Type B pancreatic cell (in vitro differentiated cells): ENCODE results near the gene LBH. TPM values are rescaled to one million over a fixed set of nuclear protein-coding genes. Genes with fewer than 3 reads are reported as not detected.

ENCODE experiments used
- DNase-seq: peaks from one replicate; pipeline ENCODE4 v3.0.0; 2021; ENCODE audit warnings: mixed read lengths; ENCODE audit not compliant: unreplicated experiment; ENCODE audit errors: extremely low spot score
- H3K27ac Mint-ChIP-seq: 2 replicates; pipeline ENCODE4 v1.8.0; 2021; ENCODE audit warnings: mild to moderate bottlenecking, mixed read lengths
- H3K27me3 Mint-ChIP-seq: 2 replicates; pipeline ENCODE4 v1.8.0; 2021; ENCODE audit warnings: mixed read lengths
- H3K36me3 Mint-ChIP-seq: 2 replicates; pipeline ENCODE4 v1.8.0; 2021; ENCODE audit warnings: mixed read lengths
- H3K4me1 Mint-ChIP-seq: one replicate; pipeline ENCODE4 v1.8.0; 2021; ENCODE audit warnings: mixed read lengths; ENCODE audit not compliant: unreplicated experiment
- H3K4me3 Mint-ChIP-seq: 2 replicates; pipeline ENCODE4 v1.8.0; 2021; ENCODE audit warnings: mild to moderate bottlenecking, mixed read lengths
- H3K9me3 Mint-ChIP-seq: 2 replicates; pipeline ENCODE4 v1.8.0; 2021; ENCODE audit warnings: mixed read lengths
- total RNA-seq: library from RNA; stranded (reverse); gene quantifications from 2 replicates; pipeline ENCODE4 v1.2.1, GENCODE V29; 2021; ENCODE audit warnings: low replicate concordance
- TF ChIP-seq, protein P1 (sequence below): fragments of 200-600 bp; sonication (generic); conservative IDR thresholded peaks from 2 replicates; pipeline ENCODE4 v1.5.0; 2021; ENCODE audit warnings: antibody characterized with exemption, mild to moderate bottlenecking

Gene LBH
- total RNA-seq, 1 donor from 2014 or later = 78.5 TPM

DNA sequence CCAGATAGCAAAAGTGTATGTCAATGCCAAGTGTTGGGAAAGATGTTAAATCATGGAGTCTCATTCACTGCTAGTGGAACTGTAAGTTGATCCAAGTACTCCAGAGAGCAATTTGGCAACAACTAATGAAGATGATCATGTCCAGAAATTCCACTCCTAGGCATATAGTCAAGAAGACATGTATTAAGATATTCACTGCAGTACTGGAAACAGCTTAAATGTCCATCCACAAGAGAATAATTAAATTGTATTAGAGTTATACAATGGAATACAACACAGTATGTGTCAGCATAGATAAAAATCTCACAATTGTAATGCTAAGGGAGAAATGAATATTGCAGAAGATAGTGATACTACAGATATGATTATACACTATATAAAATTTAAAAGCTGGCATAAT lies 15.2 kb upstream of the LBH start:
- Mint-ChIP-seq H3K27me3 (peaks cover 1% of the 10 kb centered on the region), H3K4me3 (no peak overlapping the region), H3K4me1 (peaks cover 28% of the 10 kb centered on the region), H3K9me3 (no peaks in the 10 kb centered on the region), H3K27ac (no peak overlapping the region), H3K36me3 (no peaks in the 10 kb centered on the region)
- TF ChIP-seq, protein P1, sequence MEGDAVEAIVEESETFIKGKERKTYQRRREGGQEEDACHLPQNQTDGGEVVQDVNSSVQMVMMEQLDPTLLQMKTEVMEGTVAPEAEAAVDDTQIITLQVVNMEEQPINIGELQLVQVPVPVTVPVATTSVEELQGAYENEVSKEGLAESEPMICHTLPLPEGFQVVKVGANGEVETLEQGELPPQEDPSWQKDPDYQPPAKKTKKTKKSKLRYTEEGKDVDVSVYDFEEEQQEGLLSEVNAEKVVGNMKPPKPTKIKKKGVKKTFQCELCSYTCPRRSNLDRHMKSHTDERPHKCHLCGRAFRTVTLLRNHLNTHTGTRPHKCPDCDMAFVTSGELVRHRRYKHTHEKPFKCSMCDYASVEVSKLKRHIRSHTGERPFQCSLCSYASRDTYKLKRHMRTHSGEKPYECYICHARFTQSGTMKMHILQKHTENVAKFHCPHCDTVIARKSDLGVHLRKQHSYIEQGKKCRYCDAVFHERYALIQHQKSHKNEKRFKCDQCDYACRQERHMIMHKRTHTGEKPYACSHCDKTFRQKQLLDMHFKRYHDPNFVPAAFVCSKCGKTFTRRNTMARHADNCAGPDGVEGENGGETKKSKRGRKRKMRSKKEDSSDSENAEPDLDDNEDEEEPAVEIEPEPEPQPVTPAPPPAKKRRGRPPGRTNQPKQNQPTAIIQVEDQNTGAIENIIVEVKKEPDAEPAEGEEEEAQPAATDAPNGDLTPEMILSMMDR = no peak
- DNase-seq = no peak

DNA sequence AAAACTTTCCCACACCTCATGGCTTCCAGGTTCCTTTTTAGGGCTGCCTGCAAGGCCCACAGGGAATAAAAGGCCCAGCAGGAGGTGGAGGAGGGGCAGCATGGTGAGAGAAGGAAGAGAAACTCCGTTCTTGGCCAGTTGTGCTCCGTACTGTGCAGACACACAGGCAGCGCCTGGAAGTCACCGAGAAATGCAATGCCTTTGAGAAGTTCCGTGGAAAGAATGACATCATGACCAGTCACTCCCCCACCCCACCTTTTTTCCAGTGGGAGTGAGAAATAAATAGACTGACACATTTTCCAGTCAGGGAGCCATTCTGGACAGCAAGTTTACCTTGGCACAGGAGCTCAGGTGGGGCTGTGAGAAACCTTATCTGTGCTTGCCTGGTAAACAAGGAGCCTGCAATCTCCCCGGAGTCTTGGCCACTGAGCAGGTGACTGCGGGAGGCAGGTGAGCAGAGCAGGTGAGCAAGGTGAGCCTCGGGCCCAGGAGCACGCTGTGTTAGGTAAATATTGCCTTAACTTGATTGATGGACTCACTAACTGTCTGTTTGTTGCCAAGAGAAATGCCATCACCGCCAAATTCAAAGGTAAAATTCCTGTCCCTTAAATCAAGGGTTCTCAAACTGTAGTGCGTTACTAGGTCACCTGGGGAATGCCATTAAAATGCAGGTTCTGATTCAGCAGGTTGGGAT lies 13.5 kb upstream of the LBH start:
- H3K9me3 Mint-ChIP-seq = no peaks in the 10 kb centered on the region
- H3K4me3 Mint-ChIP-seq = peak overlapping the region; percentile 53
- TF ChIP-seq, protein P1 = no peak
- peaks cover 4% of the 10 kb centered on the region for H3K27me3 Mint-ChIP-seq
- H3K4me1 Mint-ChIP-seq = peaks cover 28% of the 10 kb centered on the region
- no peak for DNase-seq
- peak overlapping the region; percentile 74 for H3K27ac Mint-ChIP-seq
- H3K36me3 Mint-ChIP-seq = no peaks in the 10 kb centered on the region

DNA sequence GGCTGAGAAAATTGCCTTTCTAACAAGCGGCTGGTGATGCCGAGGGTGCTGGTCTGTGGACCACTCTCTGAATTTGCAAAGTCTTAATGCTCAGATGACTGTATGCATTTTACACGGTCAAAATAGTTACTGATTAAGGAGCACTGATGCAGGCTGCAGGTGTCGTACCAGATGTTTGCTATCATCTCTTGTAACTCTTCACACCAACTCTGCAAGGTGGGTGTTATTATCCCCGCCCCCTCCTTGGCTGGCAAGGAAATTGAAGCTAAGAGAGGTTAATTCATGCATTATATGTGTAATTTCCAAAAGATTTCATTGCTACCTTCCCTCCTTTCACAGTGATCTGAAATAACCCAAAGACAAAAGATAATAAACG lies 13.0 kb upstream of the LBH start:
- Mint-ChIP-seq H3K27me3 (peaks cover 4% of the 10 kb centered on the region), H3K4me3 (peak overlapping the region; percentile 53), H3K4me1 (peaks cover 29% of the 10 kb centered on the region), H3K36me3 (no peaks in the 10 kb centered on the region), H3K27ac (peak overlapping the region; percentile 74), H3K9me3 (no peaks in the 10 kb centered on the region)
- DNase-seq = no peak
- TF ChIP-seq, protein P1 = no peak

DNA sequence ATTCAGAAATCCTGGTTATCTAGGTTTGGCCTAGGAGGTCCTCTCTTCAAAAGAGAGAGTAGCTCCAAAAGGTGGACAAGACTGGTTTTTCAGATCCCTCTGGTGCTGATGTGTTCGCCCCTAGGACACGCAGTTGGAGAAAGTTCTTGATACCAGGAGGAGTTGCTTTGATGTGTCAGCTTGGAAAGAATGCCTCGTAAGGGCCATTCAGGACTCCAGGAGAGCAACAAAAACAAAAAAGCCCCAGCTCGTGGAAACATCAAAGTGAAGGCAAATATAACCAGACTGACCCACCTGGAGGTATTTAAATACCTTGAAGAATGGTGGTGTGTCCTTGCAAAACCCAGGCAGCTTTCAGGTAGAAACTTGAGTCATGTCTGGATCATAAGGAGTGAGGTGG lies 12.5 kb upstream of the LBH start:
- no peaks in the 10 kb centered on the region for H3K9me3 Mint-ChIP-seq
- H3K4me1 Mint-ChIP-seq = peaks cover 32% of the 10 kb centered on the region
- peak overlapping the region; percentile 53 for H3K4me3 Mint-ChIP-seq
- DNase-seq = no peak
- no peaks in the 10 kb centered on the region for H3K36me3 Mint-ChIP-seq
- TF ChIP-seq, protein P1 = no peak
- peaks cover 8% of the 10 kb centered on the region for H3K27me3 Mint-ChIP-seq
- peak overlapping the region; percentile 74 for H3K27ac Mint-ChIP-seq

DNA sequence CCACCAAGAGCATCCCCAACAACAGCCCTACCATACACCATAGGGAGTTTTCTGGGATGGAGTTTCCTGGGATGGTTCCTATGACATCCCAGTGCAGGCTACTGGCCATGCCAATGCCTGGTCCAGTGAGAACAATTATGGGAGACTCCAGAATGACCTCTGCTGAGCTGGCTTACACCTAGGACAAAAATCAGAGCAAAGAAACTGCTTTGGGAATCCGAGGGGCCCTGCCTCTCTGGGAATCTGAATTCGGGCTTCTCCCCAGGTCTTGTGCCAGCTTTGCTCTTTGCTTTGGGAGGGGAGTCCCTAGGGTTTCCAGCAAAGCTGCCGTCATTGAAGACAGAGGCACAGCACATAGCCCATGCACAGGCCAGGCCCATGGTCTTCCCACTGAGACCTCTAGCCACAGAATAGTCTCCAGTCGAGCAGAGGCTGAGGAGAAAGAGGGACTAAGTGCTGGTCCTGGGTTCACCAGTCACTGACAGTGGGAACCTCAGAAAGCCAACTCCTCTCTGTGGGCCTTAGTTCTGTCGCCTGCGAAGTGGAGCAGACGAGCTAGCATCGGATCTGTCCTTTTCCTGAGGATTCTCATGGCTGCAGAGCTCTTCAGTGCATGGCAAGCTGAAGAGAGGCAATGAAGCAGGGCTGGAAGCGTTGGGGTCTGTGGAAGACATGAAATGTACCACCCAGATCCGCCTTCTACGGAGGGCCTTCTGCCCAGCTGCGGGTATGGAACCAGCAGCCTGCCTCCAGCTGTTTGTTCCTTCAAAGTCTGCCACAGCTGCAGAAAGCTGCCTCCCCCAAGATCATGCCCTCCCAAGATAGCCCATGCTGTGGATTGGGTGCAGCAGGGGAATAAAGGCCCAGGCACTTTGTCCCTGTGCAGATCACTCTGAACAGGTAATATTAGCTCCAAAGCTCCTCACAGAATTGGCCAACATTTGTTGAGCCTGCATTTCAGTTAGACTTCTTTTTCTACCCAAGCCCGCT lies 11.2 kb upstream of the LBH start:
- H3K9me3 Mint-ChIP-seq = no peaks in the 10 kb centered on the region
- H3K36me3 Mint-ChIP-seq = no peaks in the 10 kb centered on the region
- H3K27me3 Mint-ChIP-seq = peaks cover 8% of the 10 kb centered on the region
- H3K4me1 Mint-ChIP-seq = peaks cover 30% of the 10 kb centered on the region
- DNase-seq = no peak
- TF ChIP-seq, protein P1 = no peak
- H3K4me3 Mint-ChIP-seq = no peak overlapping the region
- H3K27ac Mint-ChIP-seq = no peak overlapping the region
